GM21717 (cell line): ENCODE measurements around the gene MGAT1.
"Not testable (repeated sequence)": the region's sequence is repeated elsewhere in the genome, so short reads cannot be mapped to it uniquely, and the experiment has no call there.

ENCODE experiments used
- ATAC-seq: cut with Tn5 transposase; IDR thresholded peaks from one replicate; pipeline ENCODE4 v1.9.1; 2021; ENCODE audit warnings: mild to moderate bottlenecking, moderate library complexity; ENCODE audit not compliant: unreplicated experiment

The MGAT1 gene

DNA sequence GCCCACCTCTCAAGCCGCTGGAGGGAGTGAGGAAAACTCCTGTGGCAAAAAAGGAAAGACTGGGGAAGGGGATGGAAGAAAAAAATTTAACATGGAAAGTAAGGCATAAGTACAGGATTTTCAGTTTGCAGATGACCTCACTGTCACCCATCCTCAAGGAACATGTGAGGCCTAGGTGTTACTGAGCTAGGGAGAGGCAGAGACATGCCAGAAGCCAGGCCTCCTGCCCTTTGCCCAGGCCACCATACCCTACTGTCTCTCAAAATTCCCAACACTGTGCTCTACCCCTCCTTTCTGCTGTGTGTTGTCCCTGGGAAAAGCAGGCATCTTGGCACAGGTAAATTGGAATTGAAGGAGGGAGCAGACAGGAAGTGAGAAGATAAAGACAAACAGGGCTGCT, 4.4 kb upstream of the MGAT1 start:
- ATAC-seq = no peak

DNA sequence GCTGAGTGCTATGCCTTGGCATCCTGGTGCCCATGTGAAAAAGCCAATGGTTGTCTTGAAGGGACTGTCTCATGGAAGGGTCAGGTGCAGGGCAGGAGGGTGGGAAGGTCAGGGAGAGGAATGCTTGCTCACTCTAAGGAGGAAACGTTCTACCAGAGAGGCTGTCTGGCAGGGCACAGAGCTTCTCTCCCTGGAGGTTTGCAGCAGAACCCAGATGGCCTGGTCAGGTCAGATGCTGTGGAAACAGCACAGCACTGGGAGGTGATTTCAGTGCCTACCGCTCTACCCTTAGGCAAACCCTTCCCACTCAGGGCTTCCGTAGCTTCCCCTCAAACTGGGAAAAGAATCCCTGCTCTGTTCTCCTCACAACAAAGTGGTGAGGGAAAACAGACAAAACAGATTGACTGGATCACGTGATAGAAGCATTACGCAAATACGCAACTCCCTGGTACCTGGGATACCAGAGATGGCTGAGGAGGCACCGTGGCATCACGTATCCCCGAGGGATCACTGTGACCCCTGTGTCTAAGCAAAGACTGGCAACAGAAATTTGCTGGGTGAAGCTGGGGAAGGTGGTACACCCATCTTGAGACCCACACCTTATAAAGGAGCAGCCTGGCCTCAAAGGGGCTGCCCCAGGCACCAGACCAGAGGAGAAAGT, 3.9 kb upstream of the MGAT1 start:
- no peak for ATAC-seq

DNA sequence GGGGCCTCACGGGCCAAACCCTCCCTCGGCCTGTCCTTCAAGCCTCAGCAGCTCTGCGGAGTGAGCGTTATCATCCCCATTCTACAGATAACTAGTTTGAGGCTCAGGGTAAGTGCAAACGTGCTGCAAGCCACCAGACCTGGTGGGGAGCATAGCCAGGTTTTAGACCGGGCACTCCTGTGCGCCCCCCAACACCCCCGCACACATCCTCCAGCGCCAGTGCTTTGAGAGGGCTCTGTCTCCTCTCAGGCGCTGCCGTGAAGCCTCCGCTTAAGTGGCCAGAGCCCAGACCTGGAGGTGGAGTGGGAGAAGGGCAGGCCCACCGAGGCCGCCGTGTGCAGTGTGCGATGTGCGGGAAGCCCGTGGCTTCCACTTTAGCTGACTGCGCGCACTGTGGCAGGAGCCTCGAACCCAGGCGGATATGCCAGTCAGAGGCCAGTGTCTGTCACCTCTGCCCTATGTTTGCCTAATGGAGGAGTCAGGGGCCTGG, 1.6 kb upstream of the MGAT1 start:
- ATAC-seq = peak; percentile 3

DNA sequence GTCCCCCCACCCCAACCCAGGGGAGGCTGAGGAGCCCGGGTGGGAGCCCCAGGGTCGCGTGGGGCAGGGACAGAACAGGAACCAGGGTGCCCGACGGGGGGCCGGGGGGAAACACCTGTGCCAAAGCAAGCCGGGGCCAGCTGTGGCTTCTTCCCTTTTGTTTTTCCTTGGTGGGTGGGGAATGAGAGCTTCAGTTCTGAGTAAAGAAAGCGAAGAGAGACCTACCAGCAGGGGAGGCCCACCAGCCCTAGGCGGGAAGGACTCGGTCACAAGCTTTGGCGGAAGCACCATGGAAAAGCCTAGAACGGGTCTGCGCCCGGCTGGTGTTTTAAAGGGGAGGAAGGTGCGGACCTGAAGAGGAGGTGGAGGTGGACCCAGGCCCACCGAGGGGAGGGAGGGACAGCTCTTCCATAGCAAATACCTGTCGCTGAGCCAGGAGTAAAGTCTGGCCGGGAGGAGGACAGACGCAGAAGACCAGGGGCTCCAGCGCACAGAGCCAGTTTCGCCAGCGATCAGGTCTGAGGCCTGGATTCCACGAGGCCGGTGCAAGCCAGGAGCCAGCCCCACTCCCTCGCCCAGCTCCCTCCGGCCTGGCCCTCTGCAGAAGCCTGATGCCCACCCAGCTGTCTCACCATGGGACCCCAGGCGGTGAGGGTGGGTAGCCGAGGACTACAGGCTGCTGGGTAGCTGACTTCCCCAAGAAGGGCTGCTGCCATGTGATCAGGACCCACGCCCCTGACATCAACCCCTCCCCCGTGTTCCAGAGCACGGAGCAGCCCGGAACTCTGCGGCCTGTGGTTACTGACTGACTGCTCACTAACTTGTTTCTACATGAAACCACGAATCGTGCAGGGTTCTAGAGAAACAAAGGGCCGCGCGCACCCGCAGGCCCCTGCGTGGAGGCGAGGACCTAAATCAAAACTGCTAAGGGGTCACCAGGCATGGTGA, 849 bp upstream of the MGAT1 start:
- ATAC-seq = peak; percentile 64

DNA sequence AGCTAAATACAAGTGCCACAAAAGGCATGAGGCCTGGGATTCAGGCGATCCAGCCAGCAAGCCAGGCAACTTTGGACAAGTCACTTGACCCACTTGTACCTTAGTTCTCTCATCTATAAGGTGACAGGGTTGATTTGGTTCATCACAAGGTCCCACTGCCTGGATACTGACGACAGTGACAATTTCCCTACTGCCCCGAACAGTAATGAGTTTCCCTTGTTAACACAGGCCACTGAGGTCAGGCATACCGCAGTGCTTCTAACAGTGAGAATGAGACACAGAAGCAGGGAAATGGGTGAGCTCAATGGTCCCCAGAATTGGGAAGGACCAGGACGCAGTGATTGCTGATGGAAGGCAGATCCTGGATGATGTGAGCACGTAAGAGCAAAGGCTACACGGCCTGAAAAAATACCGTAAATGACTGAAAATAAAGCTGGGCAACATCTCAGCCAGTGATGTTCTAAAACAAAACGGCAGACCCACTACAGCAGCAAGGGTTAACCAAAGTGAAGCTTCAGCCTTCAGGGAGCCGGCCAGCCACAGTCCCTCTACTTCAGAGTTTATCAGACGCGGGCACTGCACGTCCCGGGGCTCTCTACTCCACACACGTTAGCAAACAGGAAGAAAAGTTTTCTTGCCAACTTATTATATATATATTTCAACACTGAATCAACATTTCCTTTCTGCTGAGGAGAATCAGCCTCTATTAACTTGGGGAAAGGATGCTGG, 846 bp downstream of the MGAT1 start:
- ATAC-seq = peak; percentile 2

DNA sequence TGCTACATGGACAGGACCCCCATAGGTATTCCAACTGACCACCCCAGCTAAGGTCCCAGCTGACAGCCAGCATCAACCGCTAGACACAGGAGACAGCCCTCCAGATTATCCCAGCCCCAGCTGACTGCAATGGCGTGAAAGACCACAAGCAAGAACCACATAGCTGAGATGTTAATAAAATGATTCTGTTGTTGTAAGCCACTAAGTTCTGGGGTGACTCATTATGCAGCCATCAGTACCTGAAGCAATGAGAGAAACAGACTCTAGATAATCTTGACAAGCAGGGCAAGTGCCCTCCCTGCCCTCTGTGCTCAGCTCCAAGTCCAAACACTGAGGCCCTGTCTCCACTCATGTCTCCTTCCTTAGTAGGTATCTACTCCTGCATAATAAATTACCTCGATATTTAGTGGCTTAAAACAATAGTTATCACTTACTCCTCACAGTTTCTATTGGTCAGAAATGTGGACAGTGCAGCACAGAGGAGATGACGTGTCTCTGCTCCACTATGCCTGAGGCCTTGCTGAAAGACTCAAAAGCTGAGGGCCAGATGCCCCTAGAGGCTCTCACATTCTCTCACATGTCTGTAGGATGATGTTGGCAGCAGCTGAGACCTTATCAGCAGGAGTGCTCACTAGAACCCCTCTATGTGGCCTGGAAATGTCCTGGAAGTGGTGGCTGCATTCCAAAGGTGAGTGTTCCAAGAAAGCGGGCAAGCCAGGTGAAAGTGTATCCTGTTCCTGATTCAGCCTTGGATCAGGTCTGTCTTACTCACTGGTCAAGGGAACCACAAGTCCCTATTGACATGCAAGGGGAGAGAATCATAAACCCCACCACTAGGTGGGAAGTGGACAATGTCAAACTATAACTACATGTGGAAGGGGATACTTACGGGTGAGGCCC, 2.5 kb downstream of the MGAT1 start:
- ATAC-seq = no peak

DNA sequence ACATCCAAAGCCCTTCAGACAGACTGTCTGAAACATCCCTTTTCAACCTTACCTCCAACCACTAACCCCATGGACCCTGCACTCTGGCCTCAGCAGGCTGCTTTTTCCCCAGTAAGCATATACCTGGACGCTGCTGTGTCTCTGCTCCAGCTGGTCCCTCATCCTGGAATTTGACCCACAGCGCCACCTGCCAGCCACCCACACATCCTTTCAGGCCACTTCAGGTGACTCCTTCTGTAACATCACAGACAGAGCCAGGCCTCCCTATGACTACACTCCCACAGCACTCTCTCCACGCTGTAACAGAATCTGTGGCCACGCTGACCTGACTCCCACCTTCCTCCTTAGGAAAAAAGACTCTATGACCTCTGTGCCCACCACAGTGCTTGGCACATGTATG, 3.4 kb downstream of the MGAT1 start:
- no peak for ATAC-seq

DNA sequence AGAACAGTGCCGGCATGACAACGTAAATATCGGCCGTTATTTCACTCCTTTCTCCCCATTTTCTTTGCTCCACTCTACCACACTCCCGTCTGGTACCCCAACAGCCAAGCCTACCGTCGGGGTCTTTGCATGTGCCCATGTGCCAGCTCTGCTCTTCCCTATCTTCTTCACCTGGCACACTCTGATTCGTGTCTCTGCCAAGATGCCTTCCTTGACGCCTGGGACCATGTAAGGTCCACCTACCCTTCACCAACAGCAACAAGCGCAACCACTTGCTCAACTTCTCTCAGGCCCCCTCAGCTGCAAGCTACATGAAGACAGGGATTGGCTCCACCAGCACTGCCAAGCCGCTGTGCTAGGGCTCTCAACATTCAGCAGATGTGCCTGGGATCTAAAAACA, 4.4 kb downstream of the MGAT1 start:
- ATAC-seq = no peak

DNA sequence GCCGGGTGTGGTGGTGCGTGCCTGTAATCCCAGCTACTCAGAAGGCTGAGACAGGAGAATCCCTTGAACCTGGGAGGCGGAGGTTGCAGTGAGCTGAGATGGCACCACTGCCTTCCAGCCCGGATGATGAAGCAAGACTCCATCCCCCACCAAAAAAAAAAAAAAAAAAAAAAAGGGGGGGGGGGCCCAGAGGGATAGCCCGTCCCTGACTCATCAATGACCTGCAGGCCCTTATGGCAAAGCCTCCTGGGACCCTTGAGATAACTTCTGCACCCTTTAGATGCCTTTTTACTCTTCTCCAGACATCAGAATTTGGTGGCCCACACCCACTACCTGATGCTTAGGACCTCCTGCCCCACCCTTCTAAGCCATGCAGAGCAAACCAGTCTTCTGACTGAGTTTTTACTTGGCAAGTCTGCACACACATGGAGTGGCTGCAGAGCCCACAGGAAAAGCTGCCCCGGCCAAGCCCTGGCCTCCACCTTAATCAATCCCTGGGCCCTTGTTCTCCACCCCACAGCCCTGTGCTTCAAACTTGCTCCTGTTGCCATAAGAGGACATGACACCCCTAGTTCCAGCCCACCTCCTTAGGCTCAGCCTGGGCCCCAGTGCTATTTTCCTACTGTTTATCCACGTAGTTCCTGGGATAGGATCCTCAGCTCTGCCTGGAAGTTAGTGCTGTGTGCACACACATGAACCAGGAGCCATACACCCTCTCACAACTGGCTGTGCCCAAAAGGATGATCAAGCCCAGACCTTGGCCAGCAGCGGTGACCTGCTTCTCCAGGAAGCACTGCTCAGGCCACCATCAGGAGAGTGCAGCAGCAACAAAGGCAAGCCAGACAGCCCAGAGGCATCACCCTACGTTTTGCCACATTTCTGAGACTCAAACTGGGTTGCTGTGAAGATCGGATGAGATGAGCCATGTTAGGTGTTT, 5.1 kb downstream of the MGAT1 start:
- ATAC-seq = no peak

DNA sequence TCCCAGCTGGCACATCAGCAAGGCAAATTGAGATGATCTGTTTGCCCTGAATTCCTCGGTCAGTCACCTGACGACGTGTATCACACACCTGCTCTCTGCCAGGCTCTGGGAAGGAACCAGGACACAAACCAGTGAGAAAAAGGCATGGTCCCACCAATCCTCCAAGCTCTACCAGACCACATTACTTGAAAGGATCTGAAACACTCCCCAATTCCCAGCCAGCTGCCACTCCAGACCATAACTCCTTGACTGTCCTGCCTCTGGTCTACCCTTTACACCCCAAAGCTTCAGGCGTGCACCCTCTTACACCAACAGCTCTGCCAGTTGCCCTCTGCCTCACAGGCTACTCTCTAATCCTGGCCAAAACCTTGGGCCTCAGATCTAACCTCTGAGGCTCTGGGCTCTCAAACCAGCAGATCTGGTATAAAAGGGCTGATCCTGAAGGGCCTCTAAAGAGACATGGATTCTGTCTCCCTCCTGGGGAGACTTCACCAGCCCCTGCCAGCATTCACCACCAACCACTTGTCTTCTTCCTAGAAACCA, 6.8 kb downstream of the MGAT1 start:
- ATAC-seq = no peak

DNA sequence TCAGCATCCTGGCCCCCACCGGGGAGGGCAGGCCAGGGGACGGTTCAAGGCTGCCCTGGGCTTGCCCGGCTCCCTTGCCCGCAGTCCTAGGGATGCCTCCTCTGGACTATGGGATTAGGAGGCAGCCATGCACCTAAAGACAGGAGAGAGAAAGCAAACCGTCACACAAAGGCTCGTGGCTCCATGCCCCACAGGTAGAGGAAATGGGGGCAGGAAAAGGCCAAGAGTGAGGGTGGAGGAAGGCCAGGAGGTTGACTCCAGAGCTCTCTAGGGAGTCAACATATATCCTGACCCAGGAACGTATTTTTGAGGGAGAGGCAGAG, 9.7 kb downstream of the MGAT1 start:
- no peak for ATAC-seq

DNA sequence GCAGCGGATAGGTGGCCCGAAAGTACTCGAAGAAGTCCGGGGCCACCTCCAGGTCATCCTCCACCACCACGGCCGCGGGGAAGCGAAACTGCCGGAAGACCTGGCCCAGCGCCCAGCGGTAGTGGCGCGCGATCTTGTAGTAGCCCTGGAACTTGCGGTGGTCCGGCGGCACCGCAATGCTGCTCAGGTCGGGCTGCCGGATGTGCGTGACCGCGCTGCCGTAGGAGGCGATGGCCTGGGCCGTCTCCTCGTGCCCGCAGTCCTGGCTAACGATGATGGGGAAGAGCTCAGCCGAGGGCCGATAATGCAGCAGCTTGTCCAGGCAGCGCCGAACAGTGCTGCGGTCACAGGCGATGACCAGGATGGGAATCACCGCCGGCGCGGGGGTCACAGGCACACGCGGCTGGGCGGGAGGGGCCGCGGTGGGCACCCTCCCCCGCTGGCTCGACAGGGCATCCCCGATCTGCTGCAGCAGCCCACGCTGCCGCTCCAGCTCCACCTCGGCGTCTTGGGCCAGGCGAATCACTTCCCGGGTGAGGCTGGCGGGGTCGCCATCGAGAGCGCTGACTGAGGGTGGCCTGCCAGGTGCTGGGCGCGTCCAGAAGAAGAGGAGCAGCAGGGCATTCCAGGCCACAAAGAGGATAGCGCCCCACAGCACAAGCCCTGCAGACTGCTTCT, 10.2 kb downstream of the MGAT1 start:
- no peak for ATAC-seq

DNA sequence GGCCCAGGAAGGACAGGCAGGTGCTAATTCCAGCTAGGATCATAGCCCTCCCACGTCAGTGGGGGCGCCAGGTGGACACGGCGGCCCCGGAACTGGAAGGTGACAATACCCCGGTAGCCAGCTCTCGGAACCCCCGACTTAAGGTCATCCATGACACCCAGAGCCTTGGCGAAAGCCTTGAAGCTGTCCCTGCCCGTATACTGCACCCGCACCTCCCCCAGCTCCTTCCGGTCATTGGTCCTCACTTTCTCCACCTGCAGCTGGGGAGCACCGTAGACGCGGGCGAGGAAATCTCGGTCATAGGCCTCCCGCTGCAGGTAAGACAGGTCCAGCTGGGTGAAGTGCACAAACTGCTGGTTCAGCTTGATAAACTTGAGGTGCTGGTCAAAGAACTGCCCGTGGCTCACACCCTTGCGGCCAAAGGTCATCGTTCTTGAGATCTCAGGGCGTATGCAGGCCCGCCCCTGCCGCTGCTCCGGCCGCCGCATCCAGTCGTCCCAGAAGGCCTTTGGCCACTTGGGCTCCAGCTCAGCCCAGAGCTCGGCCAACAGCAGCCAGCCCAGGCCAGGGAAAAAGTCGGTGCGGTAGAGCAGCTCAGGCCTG, 10.9 kb downstream of the MGAT1 start:
- ATAC-seq = no peak

DNA sequence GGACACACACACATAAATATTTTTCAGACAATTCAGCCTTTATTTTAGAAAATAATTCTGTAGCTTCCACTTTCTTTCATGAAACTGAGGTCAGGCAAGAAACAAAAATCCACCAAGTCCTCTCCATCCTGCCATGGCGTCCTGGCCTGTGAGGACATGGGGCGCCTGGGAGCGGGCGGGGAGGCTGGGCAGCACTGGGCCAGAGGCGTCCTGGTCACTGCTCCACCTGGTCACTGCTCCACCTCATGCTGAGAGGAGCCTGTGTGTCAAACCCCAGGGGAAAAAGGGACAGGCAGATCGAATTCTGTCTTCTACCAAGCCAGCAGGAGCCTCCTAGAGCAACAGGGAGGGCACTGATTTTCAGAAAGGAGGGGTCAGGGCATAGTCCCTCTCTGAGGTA, 12.1 kb downstream of the MGAT1 start:
- no peak for ATAC-seq

DNA sequence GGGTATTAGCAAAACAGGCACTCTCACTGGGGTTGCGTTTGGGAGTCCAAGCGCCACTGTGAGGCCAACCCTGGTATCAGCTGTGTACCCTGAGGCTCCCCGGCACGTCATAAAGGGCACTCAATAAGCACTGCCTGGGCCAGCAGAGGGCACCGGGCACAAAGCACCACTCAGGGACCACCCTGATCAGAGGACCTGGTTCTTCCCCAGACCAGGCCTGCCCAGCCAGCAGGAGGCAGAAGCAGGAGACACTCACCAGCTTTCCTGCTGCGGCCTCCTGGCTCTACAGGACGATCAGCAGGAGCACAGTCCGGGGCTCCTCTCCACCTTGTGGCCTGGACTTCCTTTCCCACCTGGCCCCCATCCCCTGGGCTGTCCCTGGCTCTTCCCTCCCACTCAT, 12.6 kb downstream of the MGAT1 start:
- no peak for ATAC-seq

DNA sequence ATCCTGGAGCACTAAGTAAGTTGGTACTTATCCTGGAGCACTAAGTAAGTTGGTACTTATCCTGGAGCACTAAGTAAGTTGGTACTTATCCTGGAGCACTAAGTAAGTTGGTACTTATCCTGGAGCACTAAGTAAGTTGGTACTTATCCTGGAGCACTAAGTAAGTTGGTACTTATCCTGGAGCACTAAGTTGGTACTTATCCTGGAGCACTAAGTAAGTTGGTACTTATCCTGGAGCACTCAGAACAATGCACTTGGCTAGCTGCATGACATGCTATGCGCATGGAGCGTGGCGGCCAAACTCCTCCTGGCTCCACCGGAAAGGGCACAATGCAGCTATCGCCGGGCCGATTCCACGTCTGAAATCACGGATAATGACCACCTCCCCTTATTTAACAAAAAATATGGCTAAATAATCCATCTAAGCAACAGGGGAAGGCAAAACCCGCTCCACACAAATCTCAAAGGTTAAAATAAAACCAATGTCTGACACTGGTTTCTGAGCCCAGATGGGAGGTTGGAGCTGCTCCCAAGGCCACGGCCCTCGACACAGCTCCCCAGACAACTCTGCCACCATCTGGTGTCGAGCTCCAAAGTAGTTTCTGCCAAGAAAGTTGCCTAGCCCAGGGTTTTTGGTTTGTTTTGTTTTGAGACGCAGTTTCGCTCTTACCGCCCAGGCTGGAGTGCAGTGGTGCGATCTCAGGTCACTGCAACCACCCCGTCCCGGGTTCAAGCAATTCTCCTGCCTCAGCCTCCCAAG, 13.8 kb downstream of the MGAT1 start:
- not testable (repeated sequence) for ATAC-seq

DNA sequence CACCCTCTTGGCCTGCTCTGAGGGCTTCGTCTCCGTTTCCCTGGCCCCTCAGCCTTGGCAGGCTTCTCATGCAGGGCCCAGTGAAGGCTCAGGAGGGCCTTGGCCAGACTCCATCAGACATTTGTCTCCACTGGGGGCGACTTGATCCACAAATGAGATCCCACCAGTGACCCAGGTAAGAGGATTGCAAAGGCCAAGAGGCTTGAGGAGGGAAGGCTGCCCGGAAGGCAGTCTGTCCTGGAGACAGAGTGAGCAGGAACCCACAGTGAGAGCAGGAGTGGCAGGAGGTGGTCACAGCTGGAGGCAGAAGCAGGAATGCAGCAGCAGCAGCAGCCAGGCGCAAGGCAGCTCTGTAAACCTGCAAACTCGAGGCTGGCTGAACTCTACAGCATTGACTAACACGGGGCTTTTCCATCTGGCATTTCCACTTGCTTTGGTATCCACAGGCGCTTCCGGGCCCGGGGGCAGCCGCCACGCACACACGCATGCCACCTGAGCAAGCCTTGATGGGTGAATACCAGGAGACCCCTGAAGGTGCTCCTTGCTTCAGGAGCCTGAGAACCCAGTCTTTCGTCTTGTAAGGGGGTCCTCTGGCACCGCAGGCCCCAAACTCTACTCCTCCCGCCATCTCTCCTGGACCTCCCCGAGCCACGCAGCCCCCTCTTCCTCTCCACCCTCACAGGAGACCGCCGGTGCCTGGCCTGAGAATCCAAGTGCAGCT, 14.7 kb downstream of the MGAT1 start:
- ATAC-seq = no peak
